ENCODE data around the gene PIK3R5. TPM values are rescaled to one million over a fixed set of nuclear protein-coding genes. Genes with fewer than 3 reads are reported as not detected.
A peak's percentile ranks its signal among the peaks of the same experiment; 100 is the strongest.

Gene PIK3R5, protein sequence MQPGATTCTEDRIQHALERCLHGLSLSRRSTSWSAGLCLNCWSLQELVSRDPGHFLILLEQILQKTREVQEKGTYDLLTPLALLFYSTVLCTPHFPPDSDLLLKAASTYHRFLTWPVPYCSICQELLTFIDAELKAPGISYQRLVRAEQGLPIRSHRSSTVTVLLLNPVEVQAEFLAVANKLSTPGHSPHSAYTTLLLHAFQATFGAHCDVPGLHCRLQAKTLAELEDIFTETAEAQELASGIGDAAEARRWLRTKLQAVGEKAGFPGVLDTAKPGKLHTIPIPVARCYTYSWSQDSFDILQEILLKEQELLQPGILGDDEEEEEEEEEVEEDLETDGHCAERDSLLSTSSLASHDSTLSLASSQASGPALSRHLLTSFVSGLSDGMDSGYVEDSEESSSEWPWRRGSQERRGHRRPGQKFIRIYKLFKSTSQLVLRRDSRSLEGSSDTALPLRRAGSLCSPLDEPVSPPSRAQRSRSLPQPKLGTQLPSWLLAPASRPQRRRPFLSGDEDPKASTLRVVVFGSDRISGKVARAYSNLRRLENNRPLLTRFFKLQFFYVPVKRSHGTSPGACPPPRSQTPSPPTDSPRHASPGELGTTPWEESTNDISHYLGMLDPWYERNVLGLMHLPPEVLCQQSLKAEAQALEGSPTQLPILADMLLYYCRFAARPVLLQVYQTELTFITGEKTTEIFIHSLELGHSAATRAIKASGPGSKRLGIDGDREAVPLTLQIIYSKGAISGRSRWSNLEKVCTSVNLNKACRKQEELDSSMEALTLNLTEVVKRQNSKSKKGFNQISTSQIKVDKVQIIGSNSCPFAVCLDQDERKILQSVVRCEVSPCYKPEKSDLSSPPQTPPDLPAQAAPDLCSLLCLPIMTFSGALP
- total RNA-seq = 10 to 100 TPM; 15.9 to 18.1 TPM

- Mint-ChIP-seq H3K27me3 (ENCODE audit: low read depth) (no peaks in the 10 kb centered on the region), H3K4me1 (ENCODE audit: low read depth) (peaks cover 46% of the 10 kb centered on the region), H3K9me3 (peaks cover 11% of the 10 kb centered on the region), H3K36me3 (ENCODE audit: low read depth) (peaks cover 6% of the 10 kb centered on the region), H3K27ac (peak within 1 kb of the TSS; percentile 80), H3K4me3 (peak within 1 kb of the TSS; percentile 95)
- DNase-seq = peak; percentile 82
- intact Hi-C loops (cut with micrococcal nuclease) = loop anchor here (1.0 kb wide), 3 partner anchors 9 to 66 kb away; no protein-coding TSS in a partner anchor
- CTCF ChIA-PET = interaction anchor here (0.7 to 2.0 kb wide), 4 partner anchors 8 to 32 kb away, joined by 3 to 5 read pairs (median 5); no protein-coding TSS in a partner anchor
Measured at GRCh38 chr17:8965394-8966168, at the start of gene PIK3R5. TSS of gene PIK3R5 (minus strand) at chr17:8965707. CDS start at chr17:8911494, 54,213 bp downstream.

DNA sequence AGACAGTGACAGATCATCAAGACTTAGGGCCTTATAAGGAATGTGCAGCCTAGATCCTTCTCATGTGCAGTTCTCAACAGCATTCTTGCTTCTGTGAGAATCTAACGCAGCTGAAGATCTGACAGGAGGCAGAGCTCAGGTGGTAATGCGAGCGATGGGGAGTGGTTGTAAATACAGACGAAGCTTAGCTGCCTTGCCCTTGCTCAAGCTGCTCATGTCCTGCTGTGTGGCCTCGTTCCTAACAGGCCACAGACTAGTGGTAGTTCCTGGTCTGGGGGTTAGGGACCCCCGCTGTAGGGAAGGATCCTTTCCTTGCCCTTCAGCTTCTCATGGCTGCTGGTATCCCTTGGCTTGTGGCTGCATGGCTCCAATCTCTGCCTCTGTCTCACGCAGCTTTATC, 45.5 kb upstream of the PIK3R5 start:
- Mint-ChIP-seq H3K27ac (no peak overlapping the region), H3K9me3 (no peaks in the 10 kb centered on the region), H3K36me3 (ENCODE audit: low read depth) (no peaks in the 10 kb centered on the region), H3K4me1 (ENCODE audit: low read depth) (no peaks in the 10 kb centered on the region), H3K4me3 (no peak overlapping the region), H3K27me3 (ENCODE audit: low read depth) (peaks cover 38% of the 10 kb centered on the region)
- no peak for DNase-seq
- intact Hi-C loops (cut with micrococcal nuclease) = no loop called here
- CTCF ChIA-PET = no interaction called here

- Mint-ChIP-seq H3K9me3 (no peaks in the 10 kb centered on the region), H3K4me1 (ENCODE audit: low read depth) (peaks cover 2% of the 10 kb centered on the region), H3K27me3 (ENCODE audit: low read depth) (peaks cover 47% of the 10 kb centered on the region), H3K36me3 (ENCODE audit: low read depth) (no peaks in the 10 kb centered on the region), H3K4me3 (no peak overlapping the region), H3K27ac (no peak overlapping the region)
- CTCF ChIA-PET = no interaction called here
- no peak for DNase-seq
- intact Hi-C loops (cut with micrococcal nuclease) = no loop called here
Measured at GRCh38 chr17:9009737-9010136, 44.2 kb upstream of the PIK3R5 start.

- H3K27ac Mint-ChIP-seq = no peak overlapping the region
- CTCF ChIA-PET = interaction anchor here (1.5 kb wide), 1 partner anchor 11 kb away, joined by 8 read pairs; no protein-coding TSS in a partner anchor
- no peaks in the 10 kb centered on the region for H3K9me3 Mint-ChIP-seq
- intact Hi-C loops (cut with micrococcal nuclease) = no loop called here
- peaks cover 51% of the 10 kb centered on the region for H3K27me3 Mint-ChIP-seq (ENCODE audit: low read depth)
- DNase-seq = no peak
- H3K36me3 Mint-ChIP-seq (ENCODE audit: low read depth) = no peaks in the 10 kb centered on the region
- peaks cover 2% of the 10 kb centered on the region for H3K4me1 Mint-ChIP-seq (ENCODE audit: low read depth)
- no peak overlapping the region for H3K4me3 Mint-ChIP-seq
Measured at GRCh38 chr17:9009096-9009495, 43.6 kb upstream of the PIK3R5 start.

DNA sequence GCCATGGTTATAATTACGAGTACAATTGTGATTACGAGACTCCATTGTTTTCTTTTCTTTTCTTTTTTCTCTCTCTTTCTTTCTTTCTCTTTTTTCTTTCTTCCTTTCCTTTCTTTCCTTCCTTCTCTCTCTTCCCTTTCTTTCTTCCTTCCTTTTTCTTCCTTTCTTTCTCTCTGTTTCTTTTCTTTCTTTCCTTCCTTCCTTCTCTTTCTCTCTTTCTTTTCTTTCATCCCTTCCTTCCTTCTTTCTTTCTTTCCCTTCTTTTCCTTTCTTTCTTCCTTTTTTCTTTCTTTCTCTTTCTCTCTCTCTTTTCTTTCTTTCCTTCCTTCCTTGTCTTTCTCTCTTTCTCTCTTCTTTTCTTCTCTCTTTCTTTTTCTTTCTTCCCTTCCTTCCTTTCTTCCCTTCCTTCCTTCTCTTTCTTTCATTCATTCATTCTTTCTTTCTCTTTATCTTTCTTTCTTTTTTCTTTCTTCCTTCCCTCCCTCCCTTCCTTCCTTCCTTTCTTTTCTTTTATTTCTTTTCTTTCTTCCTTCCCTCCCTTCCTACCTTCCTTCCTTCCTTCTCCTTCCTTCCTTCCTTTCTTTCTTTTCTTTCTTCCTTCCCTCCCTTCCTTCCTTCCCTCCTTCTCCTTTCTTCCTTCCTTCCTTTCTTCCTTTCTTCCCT, 41.7 kb upstream of the PIK3R5 start:
- H3K9me3 Mint-ChIP-seq = no peaks in the 10 kb centered on the region
- intact Hi-C loops (cut with micrococcal nuclease) = no loop called here
- no peak overlapping the region for H3K27ac Mint-ChIP-seq
- CTCF ChIA-PET = no interaction called here
- H3K4me1 Mint-ChIP-seq (ENCODE audit: low read depth) = peaks cover 6% of the 10 kb centered on the region
- no peak for DNase-seq
- H3K36me3 Mint-ChIP-seq (ENCODE audit: low read depth) = no peaks in the 10 kb centered on the region
- no peak overlapping the region for H3K4me3 Mint-ChIP-seq
- H3K27me3 Mint-ChIP-seq (ENCODE audit: low read depth) = peaks cover 51% of the 10 kb centered on the region

DNA sequence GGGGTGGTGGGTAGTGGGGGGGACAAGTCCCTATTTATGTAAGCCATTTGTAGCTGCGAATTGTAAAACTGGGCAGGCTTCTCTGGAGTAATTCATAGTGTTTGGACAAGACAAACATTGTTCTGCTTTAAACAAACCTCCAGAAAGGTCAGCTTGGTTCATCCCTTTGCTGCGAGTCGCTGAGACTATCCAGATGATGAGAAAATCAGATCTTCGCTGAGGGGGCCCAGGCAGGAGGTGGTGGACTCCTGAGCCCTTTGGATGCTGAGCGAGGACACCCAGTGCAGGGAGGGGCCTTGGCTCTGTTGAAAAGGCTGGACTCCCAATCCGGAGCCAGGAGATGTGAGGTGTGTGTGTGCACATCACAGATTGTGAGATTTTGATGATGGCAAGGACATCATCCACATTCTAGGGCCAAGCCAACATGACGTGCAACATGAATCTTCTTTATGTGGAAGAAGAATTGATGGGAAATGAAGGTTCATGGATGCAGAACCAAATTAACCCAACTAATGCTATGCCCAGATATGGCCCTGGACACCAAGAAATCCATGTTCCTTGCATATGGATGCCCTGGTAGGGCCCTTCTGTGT, 40.8 kb upstream of the PIK3R5 start:
- H3K4me1 Mint-ChIP-seq (ENCODE audit: low read depth) = peaks cover 6% of the 10 kb centered on the region
- intact Hi-C loops (cut with micrococcal nuclease) = no loop called here
- H3K27ac Mint-ChIP-seq = no peak overlapping the region
- peaks cover 57% of the 10 kb centered on the region for H3K27me3 Mint-ChIP-seq (ENCODE audit: low read depth)
- no peak overlapping the region for H3K4me3 Mint-ChIP-seq
- no peak for DNase-seq
- CTCF ChIA-PET = no interaction called here
- no peaks in the 10 kb centered on the region for H3K36me3 Mint-ChIP-seq (ENCODE audit: low read depth)
- H3K9me3 Mint-ChIP-seq = no peaks in the 10 kb centered on the region

- no peak for DNase-seq
- Mint-ChIP-seq H3K27me3 (ENCODE audit: low read depth) (peaks cover 52% of the 10 kb centered on the region), H3K4me1 (ENCODE audit: low read depth) (peaks cover 6% of the 10 kb centered on the region), H3K36me3 (ENCODE audit: low read depth) (no peaks in the 10 kb centered on the region), H3K4me3 (no peak overlapping the region), H3K9me3 (no peaks in the 10 kb centered on the region), H3K27ac (no peak overlapping the region)
- intact Hi-C loops (cut with micrococcal nuclease) = no loop called here
- CTCF ChIA-PET = interaction anchor here (0.5 to 1.4 kb wide), 4 partner anchors 10 to 450 kb away, joined by 3 to 5 read pairs (median 4); no protein-coding TSS in a partner anchor
Measured at GRCh38 chr17:9004961-9005285, 39.4 kb upstream of the PIK3R5 start.

GRCh38 chr17:9004132-9004960, 38.8 kb upstream of the PIK3R5 start:
- CTCF ChIA-PET = interaction anchor here (0.5 to 1.4 kb wide), 4 partner anchors 9 to 450 kb away, joined by 3 to 5 read pairs (median 4); no protein-coding TSS in a partner anchor
- DNase-seq = no peak

GRCh38 chr17:9003355-9004131, 38.0 kb upstream of the PIK3R5 start:
- Mint-ChIP-seq H3K36me3 (ENCODE audit: low read depth) (no peaks in the 10 kb centered on the region), H3K27ac (no peak overlapping the region), H3K4me3 (no peak overlapping the region), H3K9me3 (no peaks in the 10 kb centered on the region), H3K27me3 (ENCODE audit: low read depth) (peaks cover 47% of the 10 kb centered on the region), H3K4me1 (ENCODE audit: low read depth) (peaks cover 6% of the 10 kb centered on the region)
- intact Hi-C loops (cut with micrococcal nuclease) = no loop called here
- no peak for DNase-seq
- CTCF ChIA-PET = interaction anchor here (1.1 to 1.7 kb wide), 3 partner anchors 19 to 517 kb away, joined by 3 to 5 read pairs (median 3); no protein-coding TSS in a partner anchor

More at GRCh38 chr17:9004132-9004960, 38.8 kb upstream of the PIK3R5 start:
- Mint-ChIP-seq H3K27ac (no peak overlapping the region), H3K4me3 (peak overlapping the region; percentile 24), H3K9me3 (no peaks in the 10 kb centered on the region), H3K36me3 (ENCODE audit: low read depth) (no peaks in the 10 kb centered on the region), H3K4me1 (ENCODE audit: low read depth) (peaks cover 6% of the 10 kb centered on the region), H3K27me3 (ENCODE audit: low read depth) (peaks cover 50% of the 10 kb centered on the region)
- intact Hi-C loops (cut with micrococcal nuclease) = no loop called here
